HCT116 (cell line): Measurements from ENCODE around the gene CLEC4F. TPM values are rescaled to one million over a fixed set of nuclear protein-coding genes. Genes with fewer than 3 reads are reported as not detected.

ENCODE experiments used
- ATAC-seq: fragments of 200-7000 bp; cut with Tn5 transposase; 2 replicates; pipeline ENCODE4 v1.9.1; 2020; ENCODE audit warnings: mild to moderate bottlenecking, moderate library complexity
- BruUV-seq: library from RNA; stranded (reverse); fragments of 400-500 nt; replicated peaks from 2 replicates; lab custom pipeline; 2021; lab: Mats Ljungman, UMichigan
- CTCF ChIA-PET: fragments of 300-600 bp; sonication (Branson Sonifier 250); formaldehyde crosslinking; loops from one replicate; lab custom pipeline; 2021; ENCODE audit warnings: antibody characterized with exemption; lab: Charles Lee
- POLR2A ChIA-PET: fragments of 300-600, 350-600 bp; sonication (Branson Sonifier 250); formaldehyde crosslinking; loops from one replicate; lab custom pipeline; 2021; ENCODE audit warnings: antibody characterized with exemption; lab: Charles Lee
- RAD21 ChIA-PET, 2 experiments: fragments of 300-600 bp; sonication (Branson Sonifier 250); formaldehyde crosslinking; loops; one replicate each; lab custom pipeline; 2023; ENCODE audit warnings: low total read pairs in 2 of 2; ENCODE audit not compliant: uncharacterized antibody in 2 of 2, unreplicated experiment in 2 of 2, low non-redundant PET in 1 of 2; lab: Charles Lee
- DNase-seq: peaks from one replicate; pipeline ENCODE4 v3.0.0-alpha.2; 2010; ENCODE audit warnings: low read depth, low spot score
- H2AFZ ChIP-seq: fragments of 200-600 bp; shearing (Covaris generic), sonication (generic); 2 replicates; pipeline ENCODE4 v1.6.1; 2017; ENCODE audit warnings: low read depth, mixed run types, mixed read lengths, antibody characterized with exemption, low read length; ENCODE audit not compliant: poor library complexity, severe bottlenecking
- H3K27ac ChIP-seq: 2 replicates; pipeline ENCODE4 v1.5.1; 2012; ENCODE audit warnings: low read depth, low read length
- H3K27me3 ChIP-seq: fragments of 200-600 bp; sonication (generic); 2 replicates; pipeline ENCODE4 v1.6.1; 2016; ENCODE audit warnings: mixed run types, low read length, mixed read lengths; ENCODE audit not compliant: insufficient read depth
- H3K36me3 ChIP-seq, 2 experiments: fragments of 200-500 bp in 1 of 2; fragments of 200-600 bp in 1 of 2; sonication (Bioruptor generic) in 1 of 2; sonication (generic) in 1 of 2; 2 replicates each; pipeline versions ENCODE4 v1.5.1 to v1.6.1; 2014 to 2016; ENCODE audit warnings: low read length in 2 of 2, inconsistent platforms in 1 of 2, mixed read lengths in 1 of 2, mixed run types in 1 of 2; ENCODE audit not compliant: insufficient read depth in 2 of 2, control insufficient read depth in 1 of 2
- H3K4me1 ChIP-seq, 2 experiments: fragments of 200-600 bp in 1 of 2; sonication (generic) in 1 of 2; 2 replicates each; pipeline versions ENCODE4 v1.5.1 to v1.6.1; 2012 to 2017; ENCODE audit warnings: low read length in 2 of 2, inconsistent platforms in 1 of 2, mild to moderate bottlenecking in 1 of 2, mixed read lengths in 1 of 2, mixed run types in 1 of 2, moderate library complexity in 1 of 2; ENCODE audit not compliant: insufficient read depth in 2 of 2, control insufficient read depth in 1 of 2
- H3K4me2 ChIP-seq: fragments of 200-600 bp; sonication (generic); 2 replicates; pipeline ENCODE4 v1.6.1; 2017; ENCODE audit warnings: mixed run types, low read length, mixed read lengths
- H3K4me3 ChIP-seq, 2 experiments: fragments of 200-600 bp in 1 of 2; sonication (generic) in 1 of 2; replicated peaks in 1 of 2; 2 replicates each; pipeline ENCODE4 v1.5.1; 2011 to 2016; ENCODE audit warnings: low read length in 2 of 2, control low read depth in 1 of 2, low read depth in 1 of 2, mild to moderate bottlenecking in 1 of 2, mixed read lengths in 1 of 2, mixed run types in 1 of 2
- H3K79me2 ChIP-seq: fragments of 200-600 bp; sonication (generic); 2 replicates; pipeline ENCODE4 v1.6.1; 2017; ENCODE audit warnings: mild to moderate bottlenecking, mixed run types, low read length, moderate library complexity, mixed read lengths; ENCODE audit not compliant: insufficient read depth
- H3K9ac ChIP-seq: fragments of 200-600 bp; sonication (generic); 2 replicates; pipeline ENCODE4 v1.6.1; 2016; ENCODE audit warnings: low read length, mixed read lengths
- H3K9me2 ChIP-seq: fragments of 200-600 bp; sonication (generic), shearing (Covaris generic); 2 replicates; pipeline ENCODE4 v1.6.1; 2017; ENCODE audit warnings: mixed run types, mild to moderate bottlenecking, moderate library complexity; ENCODE audit not compliant: insufficient read depth
- H3K9me3 ChIP-seq, 2 experiments: fragments of 200-500 bp in 1 of 2; fragments of 200-600 bp in 1 of 2; sonication (Bioruptor generic) in 1 of 2; sonication (generic) in 1 of 2; 2 replicates each; pipeline ENCODE4 v1.6.1; 2014 to 2017; ENCODE audit warnings: low read length in 2 of 2, mixed read lengths in 2 of 2, inconsistent platforms in 1 of 2, low read depth in 1 of 2, mild to moderate bottlenecking in 1 of 2, mixed run types in 1 of 2, moderate library complexity in 1 of 2; ENCODE audit not compliant: control insufficient read depth in 1 of 2, insufficient read depth in 1 of 2
- H4K20me1 ChIP-seq: fragments of 200-600 bp; sonication (generic), shearing (Covaris generic); 2 replicates; pipeline ENCODE4 v1.6.1; 2017; ENCODE audit warnings: mixed run types, mild to moderate bottlenecking, moderate library complexity; ENCODE audit not compliant: insufficient read depth
- CBX3 ChIP-seq: IDR thresholded peaks from 2 replicates; pipeline ENCODE4 v1.6.1; 2012; ENCODE audit warnings: low read depth
- CEBPB ChIP-seq: IDR thresholded peaks from 2 replicates; pipeline ENCODE4 v1.6.1; 2012; ENCODE audit warnings: low read depth
- EGR1 ChIP-seq: IDR thresholded peaks from 2 replicates; pipeline ENCODE4 v1.6.1; 2012; ENCODE audit warnings: low read depth
- ELF1 ChIP-seq: IDR thresholded peaks from 2 replicates; pipeline ENCODE4 v1.6.1; 2012; ENCODE audit warnings: low read depth, borderline replicate concordance
- EZH2 ChIP-seq: fragments of 200-600 bp; sonication (generic); IDR thresholded peaks from 2 replicates; pipeline ENCODE4 v1.6.1; 2017; ENCODE audit warnings: antibody characterized with exemption, mixed run types
- EZH2phosphoT487 ChIP-seq: fragments of 200-600 bp; IDR thresholded peaks from 2 replicates; pipeline ENCODE4 v1.6.1; 2018; ENCODE audit warnings: antibody characterized with exemption, borderline replicate concordance
- FOSL1 ChIP-seq: IDR thresholded peaks from 2 replicates; pipeline ENCODE4 v1.6.1; 2012; ENCODE audit warnings: low read depth
- POLR2A ChIP-seq: IDR thresholded peaks from 2 replicates; pipeline ENCODE4 v1.7.0; 2011; ENCODE audit warnings: borderline replicate concordance; ENCODE audit not compliant: insufficient read depth, insufficient read length; ENCODE audit errors: extremely low read depth
- POLR2AphosphoS5 ChIP-seq: IDR thresholded peaks from 2 replicates; pipeline ENCODE4 v1.6.1; 2011; ENCODE audit warnings: mild to moderate bottlenecking, low read depth, low read length, moderate library complexity
- RAD21 ChIP-seq: IDR thresholded peaks from 2 replicates; pipeline ENCODE4 v1.6.1; 2012; ENCODE audit warnings: low read depth, mild to moderate bottlenecking
- SIN3A ChIP-seq: IDR thresholded peaks from 2 replicates; pipeline ENCODE4 v1.6.1; 2012; ENCODE audit warnings: low read depth
- SP1 ChIP-seq: IDR thresholded peaks from 2 replicates; pipeline ENCODE4 v1.6.1; 2012; ENCODE audit warnings: low read depth
- YY1 ChIP-seq: IDR thresholded peaks from 2 replicates; pipeline ENCODE4 v1.6.1; 2011; ENCODE audit warnings: low read length, low read depth, moderate library complexity, mild to moderate bottlenecking; ENCODE audit not compliant: insufficient replicate concordance; ENCODE audit errors: extremely low read depth
- ZFX ChIP-seq: fragments of 450-650 bp; IDR thresholded peaks from 2 replicates; pipeline ENCODE4 v1.6.1; 2017
- intact Hi-C: fragments of 100-400 bp; cut with micrococcal nuclease; formaldehyde crosslinking; loops from 2 replicates; pipeline ENCODE4 v1.10.0; 2022
- total RNA-seq: library from RNA; stranded (reverse); gene quantifications from one replicate; pipeline ENCODE4 v1.2.1, GENCODE V29; 2021; ENCODE audit not compliant: unreplicated experiment
- TF ChIP-seq, protein P1 (sequence below), 3 experiments: fragments of 200-600 bp in 1 of 3; sonication (generic) in 1 of 3; IDR thresholded peaks in 2 of 3; conservative IDR thresholded peaks in 1 of 3; 2 replicates each; pipeline ENCODE4 v1.5.1; 2012 to 2017; ENCODE audit warnings: low read depth in 2 of 3, low read length in 2 of 3, antibody characterized with exemption in 1 of 3, borderline replicate concordance in 1 of 3, control low read depth in 1 of 3, mild to moderate bottlenecking in 1 of 3, mixed read lengths in 1 of 3, mixed run types in 1 of 3, moderate library complexity in 1 of 3; ENCODE audit not compliant: insufficient read depth in 1 of 3
- TF ChIP-seq, protein P2 (sequence below): IDR thresholded peaks from 2 replicates; pipeline ENCODE4 v1.6.1; 2012
- TF ChIP-seq, protein P3 (sequence below): IDR thresholded peaks from 2 replicates; pipeline ENCODE4 v1.6.1; 2011; ENCODE audit warnings: mild to moderate bottlenecking, low read length, moderate library complexity; ENCODE audit not compliant: insufficient replicate concordance; ENCODE audit errors: extremely low read depth
- TF ChIP-seq, protein P4 (sequence below): IDR thresholded peaks from 2 replicates; pipeline ENCODE4 v1.6.1; 2012

The CLEC4F gene
- total RNA-seq, 1 experiment from 2014 or later = not detected

DNA sequence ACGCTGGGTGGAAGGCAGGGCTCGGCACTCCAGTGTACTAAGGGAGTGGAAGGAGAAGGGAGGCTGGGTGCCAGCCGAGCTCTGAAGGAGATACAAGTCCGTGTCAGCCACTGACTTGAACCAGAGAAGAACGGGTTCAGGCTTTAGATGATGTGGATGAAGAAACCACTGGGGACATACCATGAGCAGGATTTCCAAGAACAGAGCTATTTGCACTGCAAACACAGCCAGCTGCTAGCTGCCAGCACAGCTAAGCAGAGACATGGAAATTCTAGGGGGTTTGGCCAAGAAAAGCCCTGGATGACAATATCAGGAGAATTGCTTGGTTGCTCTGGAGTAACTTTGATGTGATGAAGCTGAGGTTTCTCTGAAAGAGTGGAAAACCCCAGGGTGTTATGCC lies 10.0 kb upstream of the CLEC4F start:
- Histone ChIP-seq H3K4me2 (no peak overlapping the region), H3K79me2 (no peaks in the 10 kb centered on the region), H3K27me3 (no peaks in the 10 kb centered on the region), H3K4me1 (no peaks in the 10 kb centered on the region), H3K36me3 (no peaks in the 10 kb centered on the region), H3K4me3 (no peak overlapping the region), H4K20me1 (no peaks in the 10 kb centered on the region), H3K27ac (no peak overlapping the region), H3K9me2 (no peaks in the 10 kb centered on the region), H3K9ac (no peak overlapping the region), H3K9me3 (no peaks in the 10 kb centered on the region), H2AFZ (no peak overlapping the region)
- ChIA-PET POLR2A (no interaction called here), RAD21 (no interaction called here), CTCF (no interaction called here)
- TF ChIP-seq, protein P1, sequence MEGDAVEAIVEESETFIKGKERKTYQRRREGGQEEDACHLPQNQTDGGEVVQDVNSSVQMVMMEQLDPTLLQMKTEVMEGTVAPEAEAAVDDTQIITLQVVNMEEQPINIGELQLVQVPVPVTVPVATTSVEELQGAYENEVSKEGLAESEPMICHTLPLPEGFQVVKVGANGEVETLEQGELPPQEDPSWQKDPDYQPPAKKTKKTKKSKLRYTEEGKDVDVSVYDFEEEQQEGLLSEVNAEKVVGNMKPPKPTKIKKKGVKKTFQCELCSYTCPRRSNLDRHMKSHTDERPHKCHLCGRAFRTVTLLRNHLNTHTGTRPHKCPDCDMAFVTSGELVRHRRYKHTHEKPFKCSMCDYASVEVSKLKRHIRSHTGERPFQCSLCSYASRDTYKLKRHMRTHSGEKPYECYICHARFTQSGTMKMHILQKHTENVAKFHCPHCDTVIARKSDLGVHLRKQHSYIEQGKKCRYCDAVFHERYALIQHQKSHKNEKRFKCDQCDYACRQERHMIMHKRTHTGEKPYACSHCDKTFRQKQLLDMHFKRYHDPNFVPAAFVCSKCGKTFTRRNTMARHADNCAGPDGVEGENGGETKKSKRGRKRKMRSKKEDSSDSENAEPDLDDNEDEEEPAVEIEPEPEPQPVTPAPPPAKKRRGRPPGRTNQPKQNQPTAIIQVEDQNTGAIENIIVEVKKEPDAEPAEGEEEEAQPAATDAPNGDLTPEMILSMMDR (IDR thresholded peaks at IDR 0.05 in 2 of 3, conservative IDR thresholded peaks at IDR 0.05 in 1 of 3; ENCODE audit: borderline replicate concordance in 1 of 3, insufficient read depth in 1 of 3, low read depth in 2 of 3, low read length in 2 of 3) = no peak
- TF ChIP-seq CBX3 = no peak
- no peak for TF ChIP-seq POLR2AphosphoS5
- no peak for TF ChIP-seq SIN3A
- no peak for TF ChIP-seq POLR2A
- TF ChIP-seq, protein P2, sequence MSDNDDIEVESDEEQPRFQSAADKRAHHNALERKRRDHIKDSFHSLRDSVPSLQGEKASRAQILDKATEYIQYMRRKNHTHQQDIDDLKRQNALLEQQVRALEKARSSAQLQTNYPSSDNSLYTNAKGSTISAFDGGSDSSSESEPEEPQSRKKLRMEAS = no peak
- TF ChIP-seq FOSL1 = no peak
- no peak for TF ChIP-seq EGR1
- no peak for TF ChIP-seq RAD21
- TF ChIP-seq SP1 = no peak
- TF ChIP-seq EZH2 = no peak
- no peak for TF ChIP-seq EZH2phosphoT487
- TF ChIP-seq, protein P3, sequence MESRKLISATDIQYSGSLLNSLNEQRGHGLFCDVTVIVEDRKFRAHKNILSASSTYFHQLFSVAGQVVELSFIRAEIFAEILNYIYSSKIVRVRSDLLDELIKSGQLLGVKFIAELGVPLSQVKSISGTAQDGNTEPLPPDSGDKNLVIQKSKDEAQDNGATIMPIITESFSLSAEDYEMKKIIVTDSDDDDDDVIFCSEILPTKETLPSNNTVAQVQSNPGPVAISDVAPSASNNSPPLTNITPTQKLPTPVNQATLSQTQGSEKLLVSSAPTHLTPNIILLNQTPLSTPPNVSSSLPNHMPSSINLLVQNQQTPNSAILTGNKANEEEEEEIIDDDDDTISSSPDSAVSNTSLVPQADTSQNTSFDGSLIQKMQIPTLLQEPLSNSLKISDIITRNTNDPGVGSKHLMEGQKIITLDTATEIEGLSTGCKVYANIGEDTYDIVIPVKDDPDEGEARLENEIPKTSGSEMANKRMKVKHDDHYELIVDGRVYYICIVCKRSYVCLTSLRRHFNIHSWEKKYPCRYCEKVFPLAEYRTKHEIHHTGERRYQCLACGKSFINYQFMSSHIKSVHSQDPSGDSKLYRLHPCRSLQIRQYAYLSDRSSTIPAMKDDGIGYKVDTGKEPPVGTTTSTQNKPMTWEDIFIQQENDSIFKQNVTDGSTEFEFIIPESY = no peak
- no peak for TF ChIP-seq YY1
- no peak for TF ChIP-seq ZFX
- TF ChIP-seq CEBPB = no peak
- TF ChIP-seq, protein P4, sequence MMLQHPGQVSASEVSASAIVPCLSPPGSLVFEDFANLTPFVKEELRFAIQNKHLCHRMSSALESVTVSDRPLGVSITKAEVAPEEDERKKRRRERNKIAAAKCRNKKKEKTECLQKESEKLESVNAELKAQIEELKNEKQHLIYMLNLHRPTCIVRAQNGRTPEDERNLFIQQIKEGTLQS = no peak
- no peak for TF ChIP-seq ELF1
- DNase-seq (no peak), ATAC-seq (no peak)
- BruUV-seq = no TSS peak
- intact Hi-C loops = no loop called here
